ENCODE measurements around the gene PLCG1.
A peak's percentile ranks its signal among the peaks of the same experiment; 100 is the strongest.

Gene PLCG1

DNA sequence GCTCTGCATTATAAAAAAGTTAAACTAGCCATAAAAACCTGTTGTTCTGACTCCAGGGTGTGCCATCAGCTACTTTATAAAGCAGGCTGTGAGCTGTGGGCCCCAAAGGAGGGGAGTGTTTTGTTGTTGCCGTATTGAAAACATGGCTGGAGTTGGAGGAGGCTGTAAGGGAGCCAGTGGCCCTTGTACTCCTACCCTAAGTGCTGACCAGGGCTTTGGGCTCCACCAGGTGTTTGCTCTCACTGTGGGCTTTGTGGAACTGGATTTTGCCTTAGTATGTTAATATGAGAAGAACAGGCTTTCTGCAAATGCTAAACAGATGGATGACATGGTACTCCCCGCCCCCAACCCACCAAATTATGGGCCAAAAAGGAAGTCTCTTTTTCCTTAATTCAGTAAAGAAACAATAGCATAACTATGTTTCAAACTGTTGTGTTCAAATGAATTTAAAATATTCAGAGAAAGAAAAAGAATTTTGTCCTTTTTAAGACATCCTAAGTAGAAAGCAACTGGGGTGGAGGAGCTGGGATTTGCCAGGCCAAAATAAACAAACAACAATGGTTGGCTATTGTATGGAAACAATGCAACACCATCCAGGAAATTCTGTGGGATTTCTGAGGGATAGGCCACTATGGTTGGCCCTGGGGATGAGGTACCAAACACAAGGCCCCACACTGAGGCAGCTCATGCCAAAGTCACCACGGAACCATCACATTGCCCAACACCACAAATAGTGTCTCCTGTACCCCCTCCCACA is 63.3 kb downstream of the PLCG1 start:
- FAIRE-seq (no peak), DNase-seq (ENCODE audit: insufficient read length, low spot score) (no peak)
- no peak for TF ChIP-seq POLR2A (IDR thresholded peaks at IDR 0.05; ENCODE audit: low read depth, low read length)
- no peak for TF ChIP-seq POLR2AphosphoS5 (IDR thresholded peaks at IDR 0.05; ENCODE audit: low read depth, low read length)
- TF ChIP-seq TAF1 (IDR thresholded peaks at IDR 0.05; ENCODE audit: low read depth, low read length) = no peak
- TF ChIP-seq POU2F2 (IDR thresholded peaks at IDR 0.05; ENCODE audit: low read depth, low read length) = no peak
- no peak for TF ChIP-seq SPI1 (IDR thresholded peaks at IDR 0.05; ENCODE audit: low read depth, low read length)
- TF ChIP-seq PAX5 (IDR thresholded peaks at IDR 0.05; ENCODE audit: insufficient read depth, low read length, severe bottlenecking) = no peak

DNA sequence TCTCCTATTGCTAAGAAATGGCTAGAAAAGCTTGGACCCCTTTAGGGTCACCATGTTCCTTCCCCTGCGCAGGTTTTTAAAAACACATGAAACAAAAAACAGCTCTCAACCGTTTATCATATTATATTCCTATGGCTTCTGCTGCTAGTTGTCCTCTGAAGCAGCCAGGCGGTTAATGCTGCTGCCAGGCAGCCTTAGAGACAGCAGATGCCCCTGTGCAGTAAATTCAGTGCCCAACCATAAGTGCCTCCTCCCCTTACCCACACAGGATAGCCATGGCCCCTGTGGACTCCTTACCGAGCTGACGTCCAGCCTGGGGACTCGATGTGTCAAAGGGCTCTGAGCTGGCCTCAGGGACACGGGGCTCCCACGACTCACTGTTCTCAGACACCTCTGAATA is 64.4 kb downstream of the PLCG1 start:
- FAIRE-seq (no peak), DNase-seq (ENCODE audit: insufficient read length, low spot score) (no peak)
- TF ChIP-seq POU2F2 (IDR thresholded peaks at IDR 0.05; ENCODE audit: low read depth, low read length) (no peak), TAF1 (IDR thresholded peaks at IDR 0.05; ENCODE audit: low read depth, low read length) (no peak), POLR2A (IDR thresholded peaks at IDR 0.05; ENCODE audit: low read depth, low read length) (no peak), POLR2AphosphoS5 (IDR thresholded peaks at IDR 0.05; ENCODE audit: low read depth, low read length) (no peak), PAX5 (IDR thresholded peaks at IDR 0.05; ENCODE audit: insufficient read depth, low read length, severe bottlenecking) (no peak), SPI1 (IDR thresholded peaks at IDR 0.05; ENCODE audit: low read depth, low read length) (no peak)

DNA sequence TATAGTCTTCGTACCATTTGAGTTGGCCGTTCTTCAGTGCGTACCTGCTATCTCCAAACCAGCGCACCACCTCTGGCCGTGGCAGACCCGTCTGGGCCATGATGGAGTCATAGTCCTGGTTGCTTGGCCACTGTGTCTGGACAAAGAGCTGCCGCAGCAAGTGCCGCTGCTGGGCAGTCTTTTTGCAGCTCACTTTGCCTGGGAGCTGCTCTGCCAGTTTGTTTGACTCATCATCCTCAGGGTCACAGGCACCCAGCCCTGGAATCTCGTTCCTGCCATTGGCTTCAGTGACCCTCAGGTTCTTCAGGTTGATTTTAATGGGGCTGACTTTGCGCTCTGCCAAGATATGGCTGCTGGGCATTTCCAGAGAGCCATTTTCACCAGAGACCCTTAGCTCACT is 65.1 kb downstream of the PLCG1 start:
- DNase-seq (ENCODE audit: insufficient read length, low spot score) = no peak
- TF ChIP-seq POLR2A (IDR thresholded peaks at IDR 0.05; ENCODE audit: low read depth, low read length) = no peak
- TF ChIP-seq PAX5 (IDR thresholded peaks at IDR 0.05; ENCODE audit: insufficient read depth, low read length, severe bottlenecking) = no peak
- no peak for TF ChIP-seq TAF1 (IDR thresholded peaks at IDR 0.05; ENCODE audit: low read depth, low read length)
- TF ChIP-seq SPI1 (IDR thresholded peaks at IDR 0.05; ENCODE audit: low read depth, low read length) = no peak
- no peak for TF ChIP-seq POU2F2 (IDR thresholded peaks at IDR 0.05; ENCODE audit: low read depth, low read length)
- TF ChIP-seq POLR2AphosphoS5 (IDR thresholded peaks at IDR 0.05; ENCODE audit: low read depth, low read length) = no peak
- FAIRE-seq = no peak

DNA sequence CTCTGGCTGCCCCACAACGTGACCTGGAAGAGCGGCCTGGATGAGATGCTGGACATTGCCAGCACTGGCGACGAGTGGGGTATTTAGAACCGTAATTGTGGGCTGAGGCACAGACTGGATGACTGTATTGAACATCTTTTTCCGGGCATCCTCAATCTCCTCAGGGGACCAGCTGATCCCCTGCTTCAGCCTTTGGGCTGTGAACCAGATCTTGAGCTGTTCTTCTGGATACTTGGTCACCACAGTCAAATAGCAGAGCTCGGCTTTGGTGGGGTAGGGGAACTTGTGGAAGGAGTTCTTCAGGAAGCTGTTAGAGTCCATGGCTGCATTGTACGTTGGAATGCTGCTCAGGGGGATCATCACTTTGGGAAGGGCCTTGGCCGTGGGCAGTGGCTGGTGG is 66.3 kb downstream of the PLCG1 start:
- TF ChIP-seq SPI1 (IDR thresholded peaks at IDR 0.05; ENCODE audit: low read depth, low read length) (no peak), POLR2AphosphoS5 (IDR thresholded peaks at IDR 0.05; ENCODE audit: low read depth, low read length) (no peak), PAX5 (IDR thresholded peaks at IDR 0.05; ENCODE audit: insufficient read depth, low read length, severe bottlenecking) (no peak), POLR2A (IDR thresholded peaks at IDR 0.05; ENCODE audit: low read depth, low read length) (no peak), TAF1 (IDR thresholded peaks at IDR 0.05; ENCODE audit: low read depth, low read length) (no peak), POU2F2 (IDR thresholded peaks at IDR 0.05; ENCODE audit: low read depth, low read length) (no peak)
- no peak for FAIRE-seq
- no peak for DNase-seq (ENCODE audit: insufficient read length, low spot score)

DNA sequence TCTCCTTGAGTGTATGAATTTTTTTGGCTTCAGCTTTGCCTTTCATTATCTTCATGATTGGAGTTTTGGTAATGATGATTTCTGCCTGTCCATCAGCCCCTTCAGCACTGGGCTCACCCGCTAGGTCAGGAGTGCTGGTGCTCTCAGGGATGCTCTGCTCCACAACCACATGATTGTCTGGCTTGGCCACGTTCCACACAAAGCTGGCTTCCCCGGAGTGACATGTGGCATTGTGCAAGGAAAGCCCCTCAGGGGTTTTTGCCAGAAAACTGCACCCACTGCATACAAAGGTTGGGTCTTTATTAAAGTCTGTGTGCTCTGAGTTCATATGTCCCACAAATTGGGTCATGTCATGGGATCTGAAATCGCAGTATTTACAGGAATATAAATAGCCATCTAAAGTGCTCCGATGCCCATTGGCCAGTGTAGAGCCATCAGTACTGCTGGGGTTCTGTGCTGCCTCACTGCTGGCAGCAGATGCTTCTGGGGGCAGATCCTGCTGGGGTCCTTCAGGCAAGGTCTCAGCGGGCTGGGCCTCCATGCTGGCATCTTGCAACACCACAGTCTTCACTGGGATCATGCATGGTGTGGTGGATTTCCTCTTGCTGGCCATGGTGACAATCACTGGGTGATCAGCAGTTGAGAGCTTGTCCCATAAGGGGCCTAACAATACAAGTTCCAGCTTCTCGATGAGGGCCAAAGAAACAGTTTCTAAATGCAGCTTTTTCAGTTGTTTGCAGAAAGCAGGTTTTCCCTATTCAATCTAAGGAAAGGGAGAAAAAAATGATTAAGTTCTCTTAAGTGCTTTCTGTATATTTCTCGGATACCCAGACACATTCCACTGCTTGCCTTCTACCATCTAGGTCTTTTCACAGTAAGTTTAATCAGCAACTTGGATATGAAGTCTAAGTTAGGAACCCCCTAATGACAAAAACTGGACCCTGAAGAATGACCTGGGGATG is 67.2 kb downstream of the PLCG1 start:
- FAIRE-seq (no peak), DNase-seq (ENCODE audit: insufficient read length, low spot score) (no peak)
- TF ChIP-seq TAF1 (IDR thresholded peaks at IDR 0.05; ENCODE audit: low read depth, low read length) (no peak), PAX5 (IDR thresholded peaks at IDR 0.05; ENCODE audit: insufficient read depth, low read length, severe bottlenecking) (no peak), POLR2AphosphoS5 (IDR thresholded peaks at IDR 0.05; ENCODE audit: low read depth, low read length) (no peak), SPI1 (IDR thresholded peaks at IDR 0.05; ENCODE audit: low read depth, low read length) (no peak), POU2F2 (IDR thresholded peaks at IDR 0.05; ENCODE audit: low read depth, low read length) (no peak), POLR2A (IDR thresholded peaks at IDR 0.05; ENCODE audit: low read depth, low read length) (no peak)

DNA sequence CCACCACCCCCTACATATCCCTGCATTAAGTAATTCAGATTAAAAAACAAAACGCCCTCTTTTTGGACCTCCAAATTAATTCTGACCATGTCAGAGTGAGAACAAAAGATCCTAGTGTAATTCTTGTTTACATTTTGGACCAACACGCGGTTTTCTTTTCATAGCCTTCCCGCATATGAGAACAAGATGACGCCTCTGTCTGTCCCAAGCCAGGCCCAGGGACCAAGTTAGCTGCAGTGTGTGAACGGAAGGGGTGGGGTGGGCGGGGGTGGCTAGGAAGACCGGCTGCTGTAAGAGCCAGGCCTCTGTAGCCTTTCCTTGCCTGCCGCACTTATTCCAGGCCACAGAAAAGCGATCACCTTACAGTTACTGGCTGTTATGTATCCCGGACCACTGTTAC is 68.0 kb downstream of the PLCG1 start:
- FAIRE-seq = no peak
- TF ChIP-seq TAF1 (IDR thresholded peaks at IDR 0.05; ENCODE audit: low read depth, low read length) (no peak), POLR2AphosphoS5 (IDR thresholded peaks at IDR 0.05; ENCODE audit: low read depth, low read length) (no peak), PAX5 (IDR thresholded peaks at IDR 0.05; ENCODE audit: insufficient read depth, low read length, severe bottlenecking) (no peak), POU2F2 (IDR thresholded peaks at IDR 0.05; ENCODE audit: low read depth, low read length) (no peak)
- no peak for DNase-seq (ENCODE audit: insufficient read length, low spot score)

DNA sequence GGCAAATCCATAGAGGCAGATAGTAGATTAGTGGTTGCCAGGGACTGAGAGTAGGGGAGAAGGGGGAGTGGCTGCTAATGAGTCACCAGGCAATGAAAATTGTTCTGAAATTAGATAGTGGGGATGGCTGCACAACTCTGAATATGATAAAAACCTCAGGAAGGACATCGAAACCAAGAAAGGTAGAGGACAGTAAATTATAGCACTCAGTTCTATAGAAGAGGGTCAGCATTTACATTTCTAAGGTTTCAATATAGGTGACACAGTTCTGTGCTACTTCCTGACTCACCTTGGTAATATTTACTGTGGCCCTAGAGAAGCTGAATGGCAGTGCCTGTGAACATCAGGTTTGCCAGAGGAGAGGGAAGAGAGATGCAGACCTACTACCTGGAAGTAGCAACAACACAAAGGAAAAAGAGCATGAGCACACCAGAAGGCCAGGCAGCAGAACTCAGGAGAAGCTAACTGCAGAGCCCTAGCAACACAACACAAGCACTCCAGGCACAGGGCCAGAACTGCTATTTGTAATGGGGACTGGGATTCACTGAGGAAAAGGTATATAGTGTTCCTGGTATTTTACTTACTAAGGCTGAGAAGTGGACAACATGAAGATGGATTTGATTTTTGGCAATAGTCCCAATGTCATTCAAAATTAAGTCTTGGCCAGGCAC is 75.9 kb downstream of the PLCG1 start:
- FAIRE-seq (peak; percentile 26), DNase-seq (ENCODE audit: insufficient read length, low spot score) (no peak)
- TF ChIP-seq POLR2A (IDR thresholded peaks at IDR 0.05; ENCODE audit: low read depth, low read length) (no peak), PAX5 (IDR thresholded peaks at IDR 0.05; ENCODE audit: insufficient read depth, low read length, severe bottlenecking) (no peak), POLR2AphosphoS5 (IDR thresholded peaks at IDR 0.05; ENCODE audit: low read depth, low read length) (no peak), POU2F2 (IDR thresholded peaks at IDR 0.05; ENCODE audit: low read depth, low read length) (no peak), TAF1 (IDR thresholded peaks at IDR 0.05; ENCODE audit: low read depth, low read length) (no peak), SPI1 (IDR thresholded peaks at IDR 0.05; ENCODE audit: low read depth, low read length) (no peak)

DNA sequence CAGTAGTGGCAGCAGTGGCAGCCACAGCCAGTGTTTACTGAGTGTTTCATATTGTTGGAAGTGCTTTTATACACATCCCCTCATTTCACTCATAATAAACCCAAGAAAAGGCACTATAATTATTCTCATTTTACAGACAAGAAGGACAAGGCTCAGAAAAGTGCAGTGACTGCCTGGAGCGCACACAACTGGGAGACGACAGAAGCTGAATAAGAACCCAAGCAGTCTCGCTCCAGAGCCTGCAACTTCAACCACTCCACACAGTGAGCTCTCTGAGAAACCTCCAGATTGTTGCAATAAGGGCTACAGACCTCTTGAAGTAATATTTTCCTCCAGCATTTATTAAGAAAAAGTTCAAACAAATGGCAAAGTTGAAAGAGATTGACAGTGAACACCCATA is 76.9 kb downstream of the PLCG1 start:
- TF ChIP-seq POU2F2 (IDR thresholded peaks at IDR 0.05; ENCODE audit: low read depth, low read length) (no peak), POLR2AphosphoS5 (IDR thresholded peaks at IDR 0.05; ENCODE audit: low read depth, low read length) (no peak), TAF1 (IDR thresholded peaks at IDR 0.05; ENCODE audit: low read depth, low read length) (no peak), POLR2A (IDR thresholded peaks at IDR 0.05; ENCODE audit: low read depth, low read length) (no peak), SPI1 (IDR thresholded peaks at IDR 0.05; ENCODE audit: low read depth, low read length) (no peak), PAX5 (IDR thresholded peaks at IDR 0.05; ENCODE audit: insufficient read depth, low read length, severe bottlenecking) (no peak)
- no peak for FAIRE-seq
- no peak for DNase-seq (ENCODE audit: insufficient read length, low spot score)

DNA sequence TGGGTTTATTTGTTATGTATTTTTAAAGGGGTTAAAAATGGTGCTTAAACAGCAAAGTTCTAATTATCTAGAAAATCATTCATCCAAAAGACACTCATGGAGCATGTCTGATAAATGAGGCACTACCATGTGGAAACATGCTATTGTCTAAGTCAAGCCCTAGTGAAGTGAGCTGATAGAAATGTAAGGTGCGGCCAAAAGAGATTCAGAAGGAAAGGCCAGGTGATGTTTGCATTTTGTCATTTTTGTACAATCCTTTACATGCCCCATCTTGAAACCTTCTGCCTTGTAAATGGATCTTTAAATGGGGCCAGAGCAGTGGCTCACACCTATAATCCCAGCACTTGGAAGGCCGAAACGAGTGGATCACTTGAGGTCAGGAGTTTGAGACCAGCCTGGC is 77.3 kb downstream of the PLCG1 start:
- no peak for TF ChIP-seq TAF1 (IDR thresholded peaks at IDR 0.05; ENCODE audit: low read depth, low read length)
- TF ChIP-seq POLR2A (IDR thresholded peaks at IDR 0.05; ENCODE audit: low read depth, low read length) = no peak
- TF ChIP-seq SPI1 (IDR thresholded peaks at IDR 0.05; ENCODE audit: low read depth, low read length) = no peak
- no peak for TF ChIP-seq POU2F2 (IDR thresholded peaks at IDR 0.05; ENCODE audit: low read depth, low read length)
- DNase-seq (ENCODE audit: insufficient read length, low spot score) (no peak), FAIRE-seq (no peak)

Data from GM12891 (cell line).